Heart right ventricle (tissue), 16 donors: ENCODE data around the gene ALK. TPM values are rescaled to one million over a fixed set of nuclear protein-coding genes. Genes with fewer than 3 reads are reported as not detected.

ENCODE experiments used
- ATAC-seq, 8 donors: fragments of 200-7000 bp; cut with Tn5 transposase; one replicate each; pipeline ENCODE4 v1.9.1; 2020; ENCODE audit warnings: mild to moderate bottlenecking in 8 of 8, moderate library complexity in 8 of 8, moderate number of reproducible peaks in 1 of 8
- DNase-seq, 2 donors: peaks; one replicate each; pipeline ENCODE4 v3.0.0-alpha.2; 2020
- H3K27ac ChIP-seq, 10 donors: fragments of 200-600 bp; sonication (generic) in 2 of 10; one replicate each; pipeline versions ENCODE4 v1.5.0 to v1.8.0; 2020 to 2022; ENCODE audit warnings: mild to moderate bottlenecking in 3 of 10
- H3K27me3 ChIP-seq, 7 donors: fragments of 200-600 bp; one replicate each; pipeline ENCODE4 v1.8.0; 2021 to 2022; ENCODE audit warnings: mild to moderate bottlenecking in 2 of 7
- H3K36me3 ChIP-seq, 9 donors: fragments of 200-600 bp; sonication (generic) in 1 of 9; one replicate each; pipeline versions ENCODE4 v1.5.0 to v1.8.0; 2020 to 2022; ENCODE audit warnings: mild to moderate bottlenecking in 2 of 9
- H3K4me1 ChIP-seq, 9 donors: fragments of 200-600 bp; sonication (generic) in 1 of 9; one replicate each; pipeline versions ENCODE4 v1.5.0 to v1.8.0; 2020 to 2022; ENCODE audit warnings: mild to moderate bottlenecking in 4 of 9
- H3K4me3 ChIP-seq, 10 donors: fragments of 200-600 bp; sonication (generic) in 2 of 10; one replicate each; pipeline versions ENCODE4 v1.5.0 to v1.8.0; 2020 to 2022; ENCODE audit warnings: mild to moderate bottlenecking in 7 of 10, moderate library complexity in 2 of 10
- H3K9me3 ChIP-seq, 11 donors: fragments of 200-600 bp in 10 of 11; sonication (generic) in 2 of 11; one replicate each; pipeline versions ENCODE4 v1.5.0 to v1.8.0; 2013 to 2022; ENCODE audit warnings: mild to moderate bottlenecking in 2 of 11, control low read depth in 1 of 11, moderate library complexity in 1 of 11
- CTCF ChIP-seq, 9 donors: fragments of 200-600 bp; sonication (generic) in 2 of 9; IDR thresholded peaks; one replicate each; pipeline versions ENCODE4 v1.5.0 to v1.8.0; 2021 to 2022; ENCODE audit warnings: antibody characterized with exemption in 9 of 9, mild to moderate bottlenecking in 5 of 9, moderate library complexity in 1 of 9
- WGBS, 2 donors: extraction: QIAGEN DNeasy Blood & Tissue Kit; methylation state at CpG; one replicate each; pipeline ENCODE4 v1.1.7; 2013; ENCODE audit warnings: inconsistent platforms in 1 of 2; 5-methylcytosine and 5-hydroxymethylcytosine counted together
- intact Hi-C, 10 donors: fragments of 100-400 bp; cut with DNase I; formaldehyde crosslinking; loops; one replicate each; pipeline versions ENCODE4 v1.11.1 to v1.14.2; 2022
- polyA plus RNA-seq, 2 donors: library from polyadenylated mRNA; stranded (reverse); fragments of 200-250 nt; gene quantifications; one replicate each; pipeline ENCODE4 v1.2.3, GENCODE V29; 2013
- total RNA-seq, 10 donors: library from RNA; stranded (reverse); fragmentation: NEBNext Ultra II Directional in 3 of 10; extraction: Animal tissue kit (Norgen Biotek cat#: 25700) in 3 of 10; gene quantifications; one replicate each; pipeline versions ENCODE4 v1.2.1 to v1.2.4, GENCODE V29; 2021 to 2023
- donor health status: Arrhythmogenic right ventricular cardiomyopathy.
- donor health status: ischemic (EF 13 %, LVEDD 7.1; RV severe dilation, severe dysfunction).
- donor health status: healthy with polysubstance abuse.
- donor health status: DM: no; HTN: yes; CAD: no.
- donor health status: DM: no; HTN: no; CAD: no.
- donor health status: ischemic (EF 25% LVEDD 6.9; RV normal size, moderate dysfunction).
- donor health status: ischemic (EF 25% LVEDD 5.7; RV mildly dilated, moderate dysfunction).
- donor health status: healthy.
- donor health status: DM: yes; HTN: yes; CAD: no.
- donor health status: Ischemic cardiomyopathy.
- donor health status: ischemic (EF 35%, LVEDD 5.7; RV mildly dilated, moderate dysfunction).
- donor health status: nonischemic (EF 11% LVEDD 7.7; RV severe dilation, severe dysfunction).
- donor health status: DM: yes; HTN: yes; CAD: no.
- donor health status: PGD.
- donor health status: ischemic (EF 29% LVEDD 5.4; RV normal size, mild dysfunction).
- donor health status: nonischemic (EF 23%, LVEDD 6.1; RV moderate dilation, normal function).

The ALK gene
- total and polyA plus RNA-seq, 12 donors, result 0.01 to 0.24 (median 0.08) TPM; not detected in 7

GRCh38 chr2:29931818-29932217 lies 10.4 kb upstream of the ALK start:
- Histone ChIP-seq H3K36me3 (no peaks in the 10 kb centered on the region), H3K27ac (no peak overlapping the region), H3K27me3 (peaks cover 0 to 44% (median 14%) of the 10 kb centered on the region in 7 donors), H3K4me1 (no peaks in the 10 kb centered on the region), H3K9me3 (no peaks in the 10 kb centered on the region), H3K4me3 (no peak overlapping the region)
- WGBS, 2 donors, result 0 to 42% methylated on average over 1 of the region's 1 CpG
- DNase-seq, result no peak
- TF ChIP-seq CTCF (IDR thresholded peaks at IDR 0.05), result no peak
- intact Hi-C loops, result no loop called here
- ATAC-seq, result no peak

GRCh38 chr2:29923110-29923721 lies 1.8 kb upstream of the ALK start:
- Histone ChIP-seq H3K36me3 (no peaks in the 10 kb centered on the region), H3K9me3 (no peaks in the 10 kb centered on the region), H3K4me3 (no peak overlapping the region), H3K27ac (no peak overlapping the region), H3K27me3 (peaks cover 3 to 79% (median 52%) of the 10 kb centered on the region in 7 donors), H3K4me1 (peaks cover 0 to 32% (median 21%) of the 10 kb centered on the region in 9 donors)
- DNase-seq (peak; percentile 25 to 41), ATAC-seq (peak in 2 of 8 donors; percentile 46)
- WGBS, 2 donors, result 24 to 28% methylated on average over 3 of the region's 3 CpGs
- intact Hi-C loops, result loop anchor here (1.0 to 10.0 kb wide), 7 partner anchors 103 to 194 kb away; no protein-coding TSS in a partner anchor
- peak; percentile 77 to 95 (median 90) for TF ChIP-seq CTCF (IDR thresholded peaks at IDR 0.05)

- intact Hi-C loops, result loop anchor here (1.0 to 10.0 kb wide), 7 partner anchors 104 to 195 kb away; no protein-coding TSS in a partner anchor
- Histone ChIP-seq H3K27ac (no peak overlapping the region), H3K4me3 (no peak overlapping the region), H3K9me3 (no peaks in the 10 kb centered on the region), H3K4me1 (peaks cover 0 to 32% (median 21%) of the 10 kb centered on the region in 9 donors), H3K36me3 (no peaks in the 10 kb centered on the region), H3K27me3 (peaks cover 9 to 85% (median 58%) of the 10 kb centered on the region in 7 donors)
- TF ChIP-seq CTCF (IDR thresholded peaks at IDR 0.05), result no peak
- 73 to 74% methylated on average over 4 of the region's 4 CpGs for WGBS, 2 donors
- ATAC-seq, result no peak
- DNase-seq, result no peak
Observed at GRCh38 chr2:29922605-29923004, 1.2 kb upstream of the ALK start.

DNA sequence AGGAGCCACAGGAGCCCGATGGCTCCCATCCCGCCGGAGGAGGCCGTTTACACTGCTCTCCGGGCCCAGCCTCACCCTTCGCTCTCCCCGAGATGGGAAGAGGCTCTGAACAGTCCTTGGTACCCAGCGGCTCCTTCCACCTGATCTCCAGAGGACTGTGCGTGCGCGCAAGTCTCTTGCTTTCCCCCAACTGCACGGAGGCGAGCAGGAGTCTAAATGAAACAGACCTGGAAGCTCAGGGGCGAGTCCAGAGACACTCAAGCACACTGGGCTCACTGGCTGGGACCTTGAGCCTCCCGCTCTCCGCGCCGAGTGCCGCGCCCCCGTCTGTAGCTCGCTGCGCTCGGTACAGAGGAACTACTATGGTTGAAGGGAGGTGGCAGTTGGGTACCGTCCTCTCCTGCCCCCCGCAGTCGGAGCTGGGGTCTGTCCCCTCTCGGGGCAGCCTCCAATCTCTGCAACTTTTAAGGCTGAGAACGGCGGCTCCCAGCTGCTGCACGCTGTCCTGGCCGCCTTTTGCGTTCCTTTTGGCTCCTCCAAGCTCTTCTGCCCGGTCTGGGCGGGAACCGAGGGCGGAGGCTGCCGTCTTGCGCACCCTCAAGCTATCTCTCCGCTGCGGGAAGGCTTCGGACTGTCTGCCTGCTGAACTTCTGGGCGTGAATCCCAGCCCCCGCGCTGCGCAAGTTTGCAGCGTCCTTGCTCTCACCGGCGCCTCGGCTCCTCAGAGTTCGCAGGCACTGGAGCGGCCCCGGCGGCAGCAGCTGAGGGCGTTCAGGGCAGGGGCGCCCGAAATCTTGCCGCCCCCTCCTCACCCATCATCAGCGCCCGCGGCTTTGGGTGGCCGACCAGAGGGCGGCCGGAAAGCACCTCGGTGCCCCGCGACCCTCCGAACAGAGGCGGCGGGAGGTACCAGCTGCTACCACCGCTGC lies 491 bp downstream of the ALK start:
- Histone ChIP-seq H3K36me3 (no peaks in the 10 kb centered on the region), H3K27ac (no peak overlapping the region), H3K4me1 (peaks cover 0 to 32% (median 21%) of the 10 kb centered on the region in 9 donors), H3K9me3 (no peaks in the 10 kb centered on the region), H3K27me3 (peaks cover 11 to 89% (median 75%) of the 10 kb centered on the region in 7 donors), H3K4me3 (peak overlapping the region in 9 of 10 donors; percentile 29 to 55 (median 46))
- intact Hi-C loops, result loop anchor here in 9 of 10 donors (2.0 to 10.0 kb wide), 5 partner anchors 106 to 196 kb away; no protein-coding TSS in a partner anchor
- peak in 7 of 8 donors; percentile 3 to 38 (median 12) for ATAC-seq
- WGBS, 2 donors, result 1 to 2% methylated on average over 70 to 71 of the region's 71 CpGs
- no peak for TF ChIP-seq CTCF (IDR thresholded peaks at IDR 0.05)
- DNase-seq, result no peak
